ENCODE results near the gene SLC15A4.

DNA sequence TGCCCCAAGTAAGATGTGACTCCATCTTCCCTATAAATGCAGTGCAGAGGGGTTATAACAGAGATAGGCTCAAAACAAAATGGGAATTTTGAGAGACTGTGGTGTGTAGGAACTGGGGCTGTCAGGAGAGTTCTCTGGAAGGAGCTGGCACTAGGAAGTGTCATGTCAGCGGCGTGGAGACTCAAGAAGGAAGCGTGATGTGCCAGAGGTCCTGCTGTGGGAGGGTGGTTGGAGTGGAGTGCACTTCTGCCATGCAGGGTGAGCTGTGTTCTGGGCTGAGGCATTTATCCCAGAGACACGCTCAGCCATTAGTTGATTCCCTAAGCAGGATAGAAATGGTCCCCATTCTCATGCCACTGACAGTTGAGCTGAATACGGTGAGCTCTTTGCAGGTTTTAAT, 48.5 kb upstream of the SLC15A4 start:
- no peak for TF ChIP-seq POLR2A (IDR thresholded peaks at IDR 0.05)
- TF ChIP-seq, protein P1, sequence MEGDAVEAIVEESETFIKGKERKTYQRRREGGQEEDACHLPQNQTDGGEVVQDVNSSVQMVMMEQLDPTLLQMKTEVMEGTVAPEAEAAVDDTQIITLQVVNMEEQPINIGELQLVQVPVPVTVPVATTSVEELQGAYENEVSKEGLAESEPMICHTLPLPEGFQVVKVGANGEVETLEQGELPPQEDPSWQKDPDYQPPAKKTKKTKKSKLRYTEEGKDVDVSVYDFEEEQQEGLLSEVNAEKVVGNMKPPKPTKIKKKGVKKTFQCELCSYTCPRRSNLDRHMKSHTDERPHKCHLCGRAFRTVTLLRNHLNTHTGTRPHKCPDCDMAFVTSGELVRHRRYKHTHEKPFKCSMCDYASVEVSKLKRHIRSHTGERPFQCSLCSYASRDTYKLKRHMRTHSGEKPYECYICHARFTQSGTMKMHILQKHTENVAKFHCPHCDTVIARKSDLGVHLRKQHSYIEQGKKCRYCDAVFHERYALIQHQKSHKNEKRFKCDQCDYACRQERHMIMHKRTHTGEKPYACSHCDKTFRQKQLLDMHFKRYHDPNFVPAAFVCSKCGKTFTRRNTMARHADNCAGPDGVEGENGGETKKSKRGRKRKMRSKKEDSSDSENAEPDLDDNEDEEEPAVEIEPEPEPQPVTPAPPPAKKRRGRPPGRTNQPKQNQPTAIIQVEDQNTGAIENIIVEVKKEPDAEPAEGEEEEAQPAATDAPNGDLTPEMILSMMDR (IDR thresholded peaks at IDR 0.05), result no peak

Measured in stomach (tissue), 4 donors.